ENCODE data around the gene TSPAN17. TPM values are rescaled to one million over a fixed set of nuclear protein-coding genes. Genes with fewer than 3 reads are reported as not detected.

TSPAN17 gene
- polyA plus RNA-seq, 1 experiment, result 40.9 TPM

DNA sequence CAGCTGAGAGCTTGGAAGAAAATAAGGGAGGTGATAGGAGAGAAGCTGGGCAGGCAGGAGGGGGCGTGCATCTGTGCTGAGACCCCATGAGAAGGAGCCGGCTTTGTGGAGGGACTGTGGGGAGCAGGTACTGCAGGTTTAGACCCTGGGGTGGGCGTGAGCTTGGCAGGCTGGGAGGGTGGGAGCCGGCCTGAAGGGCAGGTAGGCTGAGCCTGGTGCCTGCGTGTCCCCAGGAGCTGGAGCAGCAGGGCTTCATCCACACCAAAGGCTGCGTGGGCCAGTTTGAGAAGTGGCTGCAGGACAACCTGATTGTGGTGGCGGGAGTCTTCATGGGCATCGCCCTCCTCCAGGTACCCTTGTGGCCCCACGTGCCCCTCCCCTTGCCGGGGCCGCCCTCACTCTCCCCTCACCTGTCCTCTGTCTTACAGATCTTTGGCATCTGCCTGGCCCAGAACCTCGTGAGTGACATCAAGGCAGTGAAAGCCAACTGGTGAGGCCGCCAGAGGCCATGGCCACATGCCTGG is 9.2 kb downstream of the TSPAN17 start:
- Histone ChIP-seq H3K4me3 (ENCODE audit: low read depth, low read length) (no peak overlapping the region), H3K9me3 (ENCODE audit: control insufficient read depth, insufficient read depth, low read length) (no peaks in the 10 kb centered on the region; the same call in 1 of the 2 replicates), H3K27ac (ENCODE audit: low read depth, low read length) (no peak overlapping the region), H3K27me3 (ENCODE audit: control insufficient read depth, insufficient read depth, low read length) (no peaks in the 10 kb centered on the region)
- ChIA-PET CTCF (interaction anchor here (1.2 to 5.6 kb wide), 4 partner anchors 9 to 455 kb away, joined by 4 to 66 read pairs (median 6); partner anchors contain the start of gene TSPAN17), POLR2A (no interaction called here)
- TF ChIP-seq, protein P1, sequence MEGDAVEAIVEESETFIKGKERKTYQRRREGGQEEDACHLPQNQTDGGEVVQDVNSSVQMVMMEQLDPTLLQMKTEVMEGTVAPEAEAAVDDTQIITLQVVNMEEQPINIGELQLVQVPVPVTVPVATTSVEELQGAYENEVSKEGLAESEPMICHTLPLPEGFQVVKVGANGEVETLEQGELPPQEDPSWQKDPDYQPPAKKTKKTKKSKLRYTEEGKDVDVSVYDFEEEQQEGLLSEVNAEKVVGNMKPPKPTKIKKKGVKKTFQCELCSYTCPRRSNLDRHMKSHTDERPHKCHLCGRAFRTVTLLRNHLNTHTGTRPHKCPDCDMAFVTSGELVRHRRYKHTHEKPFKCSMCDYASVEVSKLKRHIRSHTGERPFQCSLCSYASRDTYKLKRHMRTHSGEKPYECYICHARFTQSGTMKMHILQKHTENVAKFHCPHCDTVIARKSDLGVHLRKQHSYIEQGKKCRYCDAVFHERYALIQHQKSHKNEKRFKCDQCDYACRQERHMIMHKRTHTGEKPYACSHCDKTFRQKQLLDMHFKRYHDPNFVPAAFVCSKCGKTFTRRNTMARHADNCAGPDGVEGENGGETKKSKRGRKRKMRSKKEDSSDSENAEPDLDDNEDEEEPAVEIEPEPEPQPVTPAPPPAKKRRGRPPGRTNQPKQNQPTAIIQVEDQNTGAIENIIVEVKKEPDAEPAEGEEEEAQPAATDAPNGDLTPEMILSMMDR (IDR thresholded peaks at IDR 0.05; ENCODE audit: low read depth, low read length), result no peak
- no peak for DNase-seq (ENCODE audit: low read depth, low spot score)

DNA sequence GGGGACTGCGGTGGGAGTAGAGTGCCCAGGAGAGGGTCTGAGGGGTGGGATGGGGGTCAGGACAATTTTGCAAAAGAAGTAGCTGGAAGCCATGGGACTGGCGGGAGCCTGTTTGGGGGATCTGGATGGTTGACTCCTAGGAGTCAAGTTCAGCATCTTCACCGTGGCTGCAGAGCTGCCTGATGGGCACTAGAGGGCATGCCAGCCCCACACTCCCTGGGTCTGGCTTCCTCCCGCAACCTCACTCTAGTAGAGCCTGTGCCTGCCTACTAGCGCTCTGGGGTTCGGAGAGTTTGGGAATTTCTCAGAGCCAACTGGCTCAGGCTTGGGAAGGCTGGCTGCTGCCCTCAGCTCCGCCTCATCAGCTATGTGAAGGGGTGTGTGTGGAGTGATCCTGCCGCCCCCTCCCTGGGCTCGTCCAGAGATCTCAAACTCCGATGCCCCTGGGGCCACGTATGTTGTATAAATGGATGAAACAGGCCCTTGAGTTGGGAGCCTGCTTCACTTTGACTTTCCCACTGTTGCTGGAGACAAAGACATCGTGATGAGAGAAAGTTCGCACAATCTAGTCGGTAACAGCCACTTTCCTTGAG is 10.8 kb downstream of the TSPAN17 start:
- peaks cover 2% of the 10 kb centered on the region for H3K27me3 ChIP-seq (ENCODE audit: control insufficient read depth, insufficient read depth, low read length)
- H3K27ac ChIP-seq (ENCODE audit: low read depth, low read length), result no peak overlapping the region
- peak; percentile 24 for DNase-seq (ENCODE audit: low read depth, low spot score)
- no peak overlapping the region for H3K4me3 ChIP-seq (ENCODE audit: low read depth, low read length)
- no peaks in the 10 kb centered on the region; the same call in 1 of the 2 replicates for H3K9me3 ChIP-seq (ENCODE audit: control insufficient read depth, insufficient read depth, low read length)
- ChIA-PET CTCF (interaction anchor here (0.6 to 5.6 kb wide), 18 partner anchors 10 to 929 kb away, joined by 3 to 66 read pairs (median 4); partner anchors contain the start of genes CLTB and TSPAN17), POLR2A (interaction anchor here (1.9 kb wide), 1 partner anchor 11 kb away, joined by 6 read pairs; the partner anchor contains the start of gene TSPAN17)
- TF ChIP-seq, protein P1 (IDR thresholded peaks at IDR 0.05; ENCODE audit: low read depth, low read length), result peak; percentile 89

DNA sequence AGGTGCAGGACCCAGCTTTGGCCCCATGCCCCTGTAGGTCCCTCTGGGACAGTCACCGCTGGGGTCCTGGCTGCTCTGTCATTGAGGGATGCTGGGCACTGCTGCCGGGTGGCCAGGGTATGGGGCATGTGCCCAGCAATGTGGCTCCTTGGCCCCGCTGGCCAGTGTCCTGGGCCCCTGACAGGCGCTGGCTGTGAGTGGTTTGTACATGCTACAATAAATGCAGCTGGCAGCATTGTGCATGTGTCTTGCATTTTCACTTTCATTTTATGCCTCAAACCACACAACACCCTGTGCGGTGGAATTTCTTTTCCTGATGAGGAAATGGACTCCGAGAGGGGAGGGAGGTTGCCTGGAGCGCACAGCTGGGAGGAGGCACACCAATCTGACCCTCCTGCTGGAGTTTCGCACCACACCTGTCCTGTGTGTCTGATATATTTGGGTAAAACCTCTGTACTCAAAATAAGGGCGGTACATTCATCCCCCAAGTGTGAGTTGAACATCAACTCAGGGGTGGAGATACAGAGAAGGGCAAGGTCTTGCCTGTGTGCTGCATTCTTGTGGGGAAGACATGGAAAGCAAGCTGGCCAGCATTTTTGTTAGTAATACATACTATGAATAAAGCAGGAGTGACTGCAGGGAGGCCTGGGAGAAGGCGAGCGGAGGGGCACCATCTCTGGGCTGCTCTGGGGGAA is 11.7 kb downstream of the TSPAN17 start:
- Histone ChIP-seq H3K27me3 (ENCODE audit: control insufficient read depth, insufficient read depth, low read length) (peaks cover 7% of the 10 kb centered on the region), H3K27ac (ENCODE audit: low read depth, low read length) (no peak overlapping the region), H3K9me3 (ENCODE audit: control insufficient read depth, insufficient read depth, low read length) (no peaks in the 10 kb centered on the region; the same call in 1 of the 2 replicates), H3K4me3 (ENCODE audit: low read depth, low read length) (no peak overlapping the region)
- TF ChIP-seq, protein P1 (IDR thresholded peaks at IDR 0.05; ENCODE audit: low read depth, low read length), result no peak
- ChIA-PET CTCF (interaction anchor here (0.6 to 5.6 kb wide), 15 partner anchors 9 to 929 kb away, joined by 3 to 112 read pairs (median 4); partner anchors contain the start of genes CLTB and TSPAN17), POLR2A (interaction anchor here (1.9 kb wide), 1 partner anchor 12 kb away, joined by 6 read pairs; the partner anchor contains the start of gene TSPAN17)
- DNase-seq (ENCODE audit: low read depth, low spot score), result no peak

DNA sequence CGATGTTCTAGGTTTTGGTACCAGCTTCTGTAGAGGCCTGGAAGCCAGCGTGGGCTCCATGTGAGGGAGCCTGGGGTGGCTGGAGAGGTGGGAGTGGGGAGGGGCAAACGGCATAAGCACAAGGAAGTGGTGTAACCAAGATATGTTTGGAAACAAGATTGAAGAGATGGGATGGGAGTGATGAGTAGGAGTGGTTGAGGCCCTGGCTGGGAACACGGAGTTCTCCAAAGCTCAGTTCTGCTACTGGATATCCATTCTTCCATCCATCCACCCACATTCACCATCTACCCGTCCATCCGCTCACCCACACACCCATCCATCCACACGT is 12.2 kb downstream of the TSPAN17 start:
- CTCF ChIA-PET, result interaction anchor here (1.1 to 5.6 kb wide), 11 partner anchors 10 to 452 kb away, joined by 3 to 112 read pairs (median 9); partner anchors contain the start of genes RNF44 and TSPAN17
- Histone ChIP-seq H3K4me3 (ENCODE audit: low read depth, low read length) (no peak overlapping the region), H3K9me3 (ENCODE audit: control insufficient read depth, insufficient read depth, low read length) (no peaks in the 10 kb centered on the region; the same call in 1 of the 2 replicates), H3K27me3 (ENCODE audit: control insufficient read depth, insufficient read depth, low read length) (peaks cover 11% of the 10 kb centered on the region), H3K27ac (ENCODE audit: low read depth, low read length) (no peak overlapping the region)
- no peak for DNase-seq (ENCODE audit: low read depth, low spot score)
- POLR2A ChIA-PET, result no interaction called here
- TF ChIP-seq, protein P1 (IDR thresholded peaks at IDR 0.05; ENCODE audit: low read depth, low read length), result no peak

Data from AG04450 (cell line).